Left lobe of liver (tissue), 2 donors: ENCODE data around the gene TSPAN16. TPM values are rescaled to one million over a fixed set of nuclear protein-coding genes. Genes with fewer than 3 reads are reported as not detected.

ENCODE experiments used
- ATAC-seq: fragments of 200-7000 bp; cut with Tn5 transposase; one replicate; pipeline ENCODE4 v1.9.1; 2020; ENCODE audit warnings: mild to moderate bottlenecking, moderate library complexity
- DNase-seq: peaks from one replicate; pipeline ENCODE4 v3.0.0-alpha.2; 2020; ENCODE audit warnings: low spot score
- total RNA-seq: library from RNA; stranded (reverse); gene quantifications from one replicate; pipeline ENCODE4 v1.2.1, GENCODE V29; 2021
- donor health status: DM: no; HTN: no; CAD: no; lungs with moderate emphysema.
- donor health status: DM: no; HTN: yes; CAD: no.

Gene TSPAN16, protein sequence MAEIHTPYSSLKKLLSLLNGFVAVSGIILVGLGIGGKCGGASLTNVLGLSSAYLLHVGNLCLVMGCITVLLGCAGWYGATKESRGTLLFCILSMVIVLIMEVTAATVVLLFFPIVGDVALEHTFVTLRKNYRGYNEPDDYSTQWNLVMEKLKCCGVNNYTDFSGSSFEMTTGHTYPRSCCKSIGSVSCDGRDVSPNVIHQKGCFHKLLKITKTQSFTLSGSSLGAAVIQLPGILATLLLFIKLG
- total RNA-seq = not detected

DNA sequence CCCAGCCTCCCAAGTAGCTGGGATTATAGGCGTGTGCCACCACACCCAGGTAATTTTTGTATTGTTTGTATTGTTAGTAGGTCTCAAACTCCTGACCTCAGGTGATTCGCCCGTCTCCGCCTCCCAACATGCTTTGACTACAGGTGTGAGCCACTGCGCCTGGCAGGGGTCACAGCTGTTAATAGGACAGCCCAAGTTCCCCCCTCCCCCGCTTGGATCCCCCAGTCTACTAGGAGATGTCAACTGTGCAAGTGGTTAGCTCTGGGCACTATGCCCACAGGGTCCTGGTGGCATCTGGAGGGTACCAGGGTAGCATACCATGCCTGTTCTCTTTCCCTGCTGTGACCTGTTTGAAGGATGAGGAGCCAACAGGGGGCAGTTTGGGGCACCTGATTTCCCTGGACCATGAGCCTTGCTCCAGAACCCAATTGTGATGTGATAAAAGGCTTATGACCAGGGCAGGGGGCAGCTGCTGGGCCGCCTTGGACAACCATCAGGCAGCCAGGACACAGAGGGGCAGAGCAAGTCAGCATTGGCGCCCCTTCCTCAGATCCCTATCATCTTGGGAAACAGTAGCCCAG, at the start of gene TSPAN16:
Gene TSPAN16, plus strand, starts transcription at position 496 of the 581 bp plus-strand sequence. CDS start 138 bp downstream, outside the sequence.
- DNase-seq = no peak
- ATAC-seq = no peak

DNA sequence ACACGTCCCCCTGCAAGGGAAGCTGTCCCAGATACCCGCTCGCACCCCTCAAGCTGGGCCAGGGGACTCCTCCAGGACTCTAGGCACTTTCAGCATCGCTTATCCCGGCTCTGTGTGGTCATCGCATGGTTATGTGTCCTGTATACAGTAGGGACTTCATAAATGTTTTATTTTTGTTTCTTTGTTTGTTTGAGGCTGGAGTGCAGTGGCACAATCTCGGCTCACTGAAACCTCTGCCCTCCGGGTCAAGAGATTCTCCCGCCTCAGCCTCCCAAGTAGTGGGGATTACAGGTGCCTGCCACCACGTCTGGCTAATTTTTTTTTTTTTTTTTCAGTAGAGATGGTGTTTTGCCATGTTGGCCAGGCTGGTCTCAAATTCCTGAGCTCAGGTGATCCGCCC, 49.0 kb upstream of the TSPAN16 start:
- no peak for ATAC-seq
- DNase-seq = no peak

DNA sequence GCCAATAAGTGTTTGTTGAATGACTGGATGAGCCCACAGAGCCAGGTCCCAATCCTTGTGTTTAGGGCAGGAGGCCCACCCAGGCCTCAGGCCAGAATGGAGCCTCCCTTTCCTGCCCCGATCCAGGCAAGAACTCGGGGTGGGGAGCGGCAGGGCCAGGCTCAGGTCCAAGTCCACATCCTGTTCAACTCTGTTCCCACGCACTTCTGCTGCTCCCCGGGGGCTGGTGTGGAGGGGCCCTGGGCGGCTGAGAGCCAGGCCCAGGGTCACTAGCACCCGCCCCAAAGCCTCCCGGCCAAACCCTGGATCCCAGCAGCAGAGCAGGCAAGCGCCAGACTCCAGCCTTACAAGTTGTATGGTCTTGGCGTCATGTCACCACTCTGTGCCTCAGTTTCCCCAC, 48.6 kb upstream of the TSPAN16 start:
- peak; percentile 60 for DNase-seq
- ATAC-seq = no peak

DNA sequence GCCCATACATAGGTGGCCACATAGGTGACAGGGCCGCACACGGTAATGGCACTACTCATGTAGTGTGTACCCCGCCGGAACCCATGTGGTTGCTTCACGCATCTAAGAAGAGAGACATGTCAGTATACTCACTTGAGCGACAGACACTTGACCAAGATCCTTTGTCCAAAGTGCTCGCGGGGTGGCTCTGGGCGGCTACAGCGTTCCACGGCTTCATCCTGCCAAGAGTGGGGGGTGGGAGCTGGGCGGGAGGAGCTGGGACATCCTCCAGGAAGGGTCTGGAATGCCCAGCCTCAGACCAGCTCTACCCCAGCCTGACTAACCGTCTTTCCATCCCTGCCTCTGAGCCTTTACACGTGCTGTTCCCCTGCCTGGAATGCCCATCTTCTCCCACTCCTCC, 48.0 kb upstream of the TSPAN16 start:
- ATAC-seq (no peak), DNase-seq (no peak)

DNA sequence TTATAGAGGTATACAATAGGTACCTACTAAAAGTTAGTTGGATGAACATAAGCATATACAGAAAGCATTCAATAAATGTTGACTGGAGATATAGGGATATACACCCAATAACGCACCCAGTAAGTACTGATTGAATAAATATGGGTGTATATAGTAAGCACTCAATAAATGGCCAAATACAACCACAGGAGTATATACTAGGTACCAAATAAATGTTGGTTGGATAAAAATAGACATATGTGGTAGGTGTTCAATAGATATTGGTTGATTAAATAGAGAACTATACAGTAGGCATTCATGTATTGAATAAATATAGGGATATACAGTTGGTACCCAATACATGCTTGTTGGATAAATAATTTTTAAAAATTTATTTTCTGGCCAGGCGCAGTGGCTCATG, 47.1 kb upstream of the TSPAN16 start:
- DNase-seq (no peak), ATAC-seq (no peak)

DNA sequence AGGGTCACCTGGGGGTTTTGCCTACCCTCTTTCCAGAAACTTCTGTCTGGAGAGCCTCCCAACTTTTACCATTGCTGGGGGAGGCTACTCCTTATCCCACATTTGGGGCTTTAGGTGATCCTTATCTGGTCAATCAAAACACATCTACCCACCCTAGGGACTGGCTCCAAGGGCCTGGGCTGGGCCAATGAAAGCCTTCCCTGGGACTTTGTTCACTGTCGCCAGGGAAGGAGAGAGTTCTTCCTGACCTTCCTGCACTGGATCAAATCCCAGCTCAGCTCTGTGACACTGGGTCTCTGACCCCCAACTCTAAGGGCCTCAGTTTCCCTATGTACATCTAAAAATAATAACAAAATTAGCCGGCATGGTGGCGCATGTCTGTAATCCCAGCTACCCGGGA, 44.7 kb upstream of the TSPAN16 start:
- DNase-seq (no peak), ATAC-seq (no peak)

DNA sequence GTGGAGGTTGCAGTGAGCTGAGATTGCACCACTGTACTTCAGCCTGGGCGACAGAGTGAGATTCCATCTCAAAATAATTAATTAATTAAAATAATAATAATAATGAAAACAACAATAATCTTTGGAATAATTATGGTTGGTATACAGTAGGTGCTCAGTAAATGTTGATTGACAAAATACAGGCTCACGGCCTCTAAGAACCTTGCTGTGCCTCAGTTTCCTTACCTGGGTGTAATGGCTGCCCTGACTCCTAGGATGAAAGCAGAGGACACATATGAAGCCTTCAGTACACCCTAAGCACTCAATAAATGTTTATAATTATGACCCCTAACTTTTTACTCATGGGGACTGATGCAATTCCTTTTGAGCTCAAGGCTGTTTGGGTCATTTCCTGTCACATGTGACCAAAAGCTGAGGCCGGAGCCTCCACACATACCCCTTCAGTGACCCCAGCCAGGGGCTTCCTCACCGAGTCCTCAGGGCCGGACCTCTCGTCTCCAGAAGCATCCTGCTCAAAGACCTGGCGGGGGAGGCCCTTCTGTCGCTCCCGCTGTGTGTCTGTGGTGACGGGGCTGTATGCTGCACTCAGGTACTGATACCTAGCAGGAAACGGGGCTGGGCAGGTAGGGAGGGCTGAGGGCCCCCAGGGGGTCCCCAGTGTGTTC, 44.2 kb upstream of the TSPAN16 start:
- DNase-seq = no peak
- no peak for ATAC-seq

DNA sequence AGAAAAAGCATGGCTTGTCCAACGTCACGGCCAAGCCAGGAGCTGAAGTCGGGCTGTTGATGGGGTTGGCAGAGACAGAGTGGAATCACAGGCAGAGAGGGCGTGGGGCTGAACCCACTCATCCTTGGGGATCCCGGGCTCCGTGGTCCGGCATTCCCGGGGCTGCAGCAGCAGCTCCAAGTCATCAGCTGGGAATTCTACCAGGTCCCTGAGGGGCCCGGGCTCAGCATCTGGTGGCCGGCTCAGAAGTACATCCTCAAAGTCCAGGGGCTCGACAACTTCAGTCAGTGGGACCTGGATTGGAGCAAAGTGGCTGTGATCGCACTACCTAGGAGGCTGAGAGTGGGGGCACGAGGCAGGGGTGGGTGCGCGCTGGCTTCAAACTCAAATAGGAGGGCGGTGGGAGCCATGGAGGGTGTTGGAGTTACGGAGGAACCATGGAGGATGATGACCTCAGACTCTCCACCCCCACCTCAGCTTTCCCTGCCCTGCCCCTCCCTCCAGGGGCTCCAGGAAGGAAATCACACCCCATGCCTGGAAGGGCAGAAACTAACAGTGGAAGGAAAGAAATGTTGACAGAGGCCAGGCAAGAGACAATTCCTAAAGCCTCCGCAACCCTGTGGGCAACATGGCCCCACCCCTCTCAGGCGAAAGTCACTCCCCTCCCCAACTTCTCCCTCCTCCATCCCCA, 43.1 kb upstream of the TSPAN16 start:
- ATAC-seq (peak; percentile 36), DNase-seq (no peak)

DNA sequence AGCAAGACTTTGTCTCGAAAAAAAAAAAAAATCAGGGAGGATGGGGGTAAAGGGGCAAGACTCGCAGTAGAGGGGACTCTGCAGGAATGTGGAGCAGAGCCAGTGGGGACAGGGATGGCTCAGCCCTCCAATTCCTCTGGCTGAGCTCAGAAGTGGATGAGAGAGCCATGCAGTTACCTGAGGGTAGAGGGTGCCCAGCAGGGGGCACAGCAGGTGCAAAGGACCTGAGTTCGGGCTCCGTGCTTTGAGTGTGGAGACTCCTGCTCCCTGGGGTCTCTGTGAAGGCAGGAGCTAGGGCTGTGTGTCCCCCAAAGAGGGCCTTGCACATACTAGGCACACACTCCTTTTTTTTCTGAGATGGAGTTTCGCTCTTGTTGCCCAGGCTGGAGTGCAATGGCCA, 41.3 kb upstream of the TSPAN16 start:
- peak; percentile 53 for ATAC-seq
- no peak for DNase-seq

DNA sequence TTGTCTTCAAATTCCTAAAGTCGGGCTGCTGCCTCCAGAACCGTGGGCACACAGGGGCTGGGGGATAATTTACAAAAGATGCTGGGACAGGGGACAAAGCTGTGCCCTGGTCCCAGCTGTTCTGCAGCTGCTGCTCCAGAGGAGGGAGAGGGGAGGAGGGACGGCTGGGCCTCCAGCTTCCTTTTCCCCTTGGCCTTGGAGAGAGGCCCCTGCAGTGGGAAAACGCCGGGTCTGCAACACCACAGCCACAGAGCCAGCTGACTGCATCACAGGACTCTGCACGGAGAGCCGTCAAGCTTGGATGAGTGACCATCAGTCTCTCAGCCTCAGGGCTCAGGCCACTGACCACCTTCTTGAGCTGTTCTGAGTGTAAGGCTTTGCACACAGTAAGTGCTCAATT, 39.8 kb upstream of the TSPAN16 start:
- ATAC-seq (peak; percentile 43), DNase-seq (no peak)

DNA sequence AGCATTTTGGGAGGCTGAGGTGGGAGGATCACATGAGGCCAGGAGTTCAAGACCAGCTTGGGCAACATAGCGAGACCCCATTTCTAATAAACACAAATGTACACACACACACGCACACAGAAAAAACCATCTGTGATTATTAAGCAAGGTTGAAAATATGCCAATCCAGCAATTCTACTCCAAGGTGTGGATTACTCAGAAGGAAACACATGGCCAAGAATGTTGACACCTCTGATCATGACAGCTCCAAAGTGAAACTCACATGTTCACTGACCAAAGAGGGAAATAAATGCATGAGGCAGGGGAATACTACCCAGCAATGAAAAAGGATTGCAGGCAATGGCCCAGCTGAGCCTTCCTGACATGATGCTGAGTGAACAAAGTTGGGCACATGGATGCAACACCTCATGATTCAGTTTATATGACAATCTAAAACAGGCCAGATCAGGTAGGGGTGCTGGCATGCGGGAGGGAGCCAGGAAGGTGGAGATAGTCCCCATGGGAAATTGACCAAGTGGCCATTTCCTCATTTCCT, 38.0 kb upstream of the TSPAN16 start:
- DNase-seq (no peak), ATAC-seq (no peak)

DNA sequence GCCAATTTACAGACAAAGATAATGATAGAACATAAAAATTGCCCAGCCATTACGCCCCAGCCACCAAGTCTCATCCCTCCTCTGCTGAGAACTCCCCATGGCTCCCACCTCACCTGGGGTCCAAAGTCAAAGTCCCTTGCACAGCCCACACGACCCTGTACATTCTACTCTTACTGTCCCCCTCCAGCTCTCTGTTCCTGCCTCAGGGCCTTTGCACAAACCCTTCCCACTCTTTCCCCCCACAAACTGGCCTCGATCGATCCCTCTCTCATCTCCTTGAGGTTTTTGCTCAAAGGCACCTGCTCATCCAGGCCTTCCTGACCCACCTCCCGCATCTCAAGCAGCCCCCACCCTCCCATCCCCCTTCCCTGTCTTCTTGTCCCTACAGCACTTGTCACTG, 35.0 kb upstream of the TSPAN16 start:
- DNase-seq (no peak), ATAC-seq (no peak)

DNA sequence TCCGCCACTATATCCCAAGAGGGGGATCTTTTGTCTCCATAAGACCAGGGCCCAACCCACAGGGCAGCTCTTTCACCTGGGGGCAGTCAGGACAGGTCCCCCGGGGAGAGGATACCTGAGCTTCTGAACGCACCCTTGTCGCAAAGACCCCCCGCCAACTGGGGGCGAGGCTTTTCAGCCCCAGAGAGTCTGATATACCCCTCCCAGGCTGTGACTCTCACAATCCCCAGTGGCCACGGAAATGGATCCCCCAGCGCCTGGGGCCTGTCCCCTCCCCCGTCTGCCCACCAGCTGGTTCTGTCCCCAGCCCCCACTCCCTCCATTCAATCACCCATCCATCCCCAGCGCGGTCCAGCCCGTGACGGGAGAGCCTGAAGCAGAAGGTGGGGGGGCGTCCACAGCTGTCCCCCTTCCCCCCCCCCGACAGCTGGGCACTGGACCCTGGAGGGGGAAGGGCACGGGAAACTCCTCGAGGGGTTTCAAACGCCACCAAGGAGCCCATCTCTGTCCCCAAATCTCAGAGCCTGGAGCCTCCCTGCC, 34.5 kb upstream of the TSPAN16 start:
- ATAC-seq (no peak), DNase-seq (no peak)

DNA sequence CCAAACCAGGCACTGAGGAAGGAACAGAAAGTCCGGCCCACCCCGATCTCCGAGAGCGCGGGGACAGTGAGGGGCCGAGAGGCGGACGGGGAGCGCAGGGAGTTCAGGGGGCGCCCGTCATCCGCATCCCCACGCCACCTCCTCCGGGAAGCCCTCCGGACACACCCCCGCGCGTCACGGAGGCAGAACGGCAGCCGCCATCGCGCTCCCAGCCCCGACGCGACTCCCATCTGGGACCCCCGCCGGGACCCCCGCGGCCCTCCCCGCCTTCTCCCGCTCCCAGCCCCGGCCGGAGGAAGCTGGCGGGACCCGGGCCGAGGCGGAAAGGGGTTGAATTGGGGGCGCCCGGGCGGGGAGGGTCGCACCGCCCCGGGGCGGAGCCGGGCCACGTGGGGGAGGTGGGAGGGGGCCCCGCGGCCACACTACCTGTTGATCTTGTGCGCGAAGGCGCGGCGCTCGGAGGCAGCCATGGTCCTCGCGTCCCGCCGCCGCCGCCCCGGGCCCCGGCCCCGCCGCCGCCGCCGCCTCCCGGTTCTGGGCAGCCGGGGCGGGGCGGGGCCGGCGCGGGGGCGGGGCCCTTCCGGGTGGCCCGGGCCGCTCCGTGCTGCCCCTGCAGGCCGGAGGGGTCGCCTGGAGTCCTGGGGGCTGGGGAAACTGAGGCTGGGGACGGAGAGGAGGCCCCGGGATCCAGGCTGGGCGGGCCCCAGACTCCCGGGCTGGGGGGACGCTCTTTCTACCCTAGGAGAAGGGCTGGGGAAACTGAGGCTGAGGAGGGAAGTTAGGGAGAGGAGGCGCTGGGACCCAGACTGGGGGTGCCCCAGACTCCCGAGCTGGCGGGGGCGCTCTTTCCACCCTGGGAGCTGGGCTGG, 33.8 kb upstream of the TSPAN16 start, which contains the start of gene DOCK6:
Gene DOCK6, minus strand, starts transcription at position 554 of the 869 bp plus-strand sequence. Its CDS starts 84 bp downstream, at position 470.
- peak; percentile 78 for ATAC-seq
- DNase-seq = no peak

DNA sequence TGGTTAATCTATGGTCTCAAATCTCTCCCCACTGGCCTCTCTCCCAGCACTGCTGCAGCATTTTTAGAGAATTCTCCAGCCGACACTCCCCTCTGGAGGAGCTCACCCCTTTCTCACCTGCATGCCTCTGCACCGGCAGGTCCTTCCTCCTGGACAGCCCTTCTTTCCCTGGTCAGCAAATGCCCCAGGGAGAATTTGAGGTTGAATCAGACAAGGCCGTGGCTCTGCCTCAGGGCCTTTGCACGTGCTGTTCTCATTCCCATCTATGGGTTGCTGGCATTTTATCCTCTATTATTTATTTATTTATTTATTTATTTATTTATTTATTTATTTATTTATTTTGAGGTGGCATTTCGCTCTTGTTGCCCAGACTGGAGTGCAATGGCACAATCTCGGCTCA, 32.2 kb upstream of the TSPAN16 start:
- DNase-seq = no peak
- no peak for ATAC-seq

DNA sequence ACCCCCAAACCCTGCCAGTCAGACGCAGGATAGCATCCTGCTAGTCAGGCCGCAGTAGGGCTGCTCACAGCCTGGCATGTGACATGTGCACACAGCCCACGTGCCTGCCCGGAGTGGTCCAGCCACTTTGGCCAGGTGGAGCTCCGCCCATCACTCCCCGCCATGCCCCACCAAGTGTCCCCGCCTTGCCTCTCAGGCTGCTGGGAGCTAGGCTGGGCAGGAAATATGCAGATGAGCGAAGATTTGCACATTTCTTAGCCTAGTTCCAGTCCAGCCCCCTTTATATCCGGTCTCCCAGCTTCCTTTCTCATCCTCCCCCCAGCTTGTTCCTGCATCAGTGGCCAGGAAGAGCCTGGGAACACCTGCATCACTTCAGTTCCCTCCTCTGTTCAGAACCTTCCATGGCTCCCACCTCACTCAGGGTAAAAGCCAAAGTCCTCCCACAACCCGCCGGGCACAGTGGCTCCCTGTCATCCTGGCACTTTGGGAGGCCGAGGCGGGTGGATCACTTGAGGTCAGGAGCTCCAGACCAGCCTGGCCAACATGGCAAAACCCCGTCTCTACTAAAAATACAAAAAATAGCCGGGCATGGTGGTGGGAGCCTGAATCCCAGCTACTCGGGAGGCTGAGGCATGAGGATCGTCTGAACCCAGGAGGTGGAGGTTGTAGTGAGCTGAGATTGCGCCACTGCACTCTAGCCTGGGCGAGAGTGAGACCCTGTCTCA, 31.3 kb upstream of the TSPAN16 start:
- DNase-seq = no peak
- ATAC-seq = peak; percentile 40

DNA sequence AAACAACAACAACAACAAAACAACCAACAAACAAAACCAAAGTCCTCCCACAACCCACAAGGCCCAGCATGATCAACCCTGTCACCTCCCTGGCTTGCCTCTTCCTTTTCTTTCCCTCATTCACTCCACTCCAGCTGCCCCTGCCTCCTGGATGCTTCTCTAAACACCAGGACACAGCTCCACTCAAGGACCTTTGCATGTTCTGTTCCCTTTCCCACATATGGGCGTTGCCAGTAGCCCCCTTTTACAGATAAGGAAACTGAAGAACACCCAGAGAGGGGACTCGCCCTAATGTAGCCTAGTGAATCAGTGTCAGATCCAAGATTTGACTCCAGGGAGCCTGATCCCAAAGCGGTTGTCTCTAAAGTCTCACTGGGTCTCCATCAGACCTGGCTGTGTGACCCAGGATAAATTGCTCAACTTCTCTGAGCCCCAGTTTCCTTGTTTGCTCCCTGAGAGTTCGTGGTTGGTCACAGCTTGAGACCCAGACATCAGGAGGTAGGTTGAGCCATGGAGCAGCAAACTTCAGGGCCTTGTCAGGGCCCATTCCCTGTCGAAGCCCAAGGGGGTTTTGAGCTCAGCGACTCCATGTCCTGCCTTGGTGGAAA, 30.7 kb upstream of the TSPAN16 start:
- DNase-seq = no peak
- no peak for ATAC-seq

DNA sequence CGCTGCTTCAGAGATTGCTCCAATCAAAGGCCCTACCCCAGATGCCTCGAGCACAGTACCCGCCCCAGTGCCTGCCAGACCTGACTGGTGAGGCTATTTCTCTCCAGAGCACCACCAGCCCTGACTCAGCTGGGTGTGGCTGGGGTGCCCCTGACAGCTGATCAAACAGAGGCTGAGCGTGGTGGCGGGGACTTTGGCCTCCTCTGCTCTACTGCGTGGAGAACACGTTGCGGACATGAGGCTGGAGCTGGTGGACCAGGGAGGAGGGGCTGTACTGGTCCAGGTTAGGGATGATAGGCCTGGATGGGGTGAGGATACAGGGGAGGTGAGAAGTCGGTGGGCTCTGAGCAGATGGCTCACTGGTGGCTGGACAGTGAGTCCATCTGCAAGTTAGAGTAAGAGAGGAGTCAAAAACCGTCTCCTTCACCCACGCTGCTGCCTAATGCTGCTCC, 30.1 kb upstream of the TSPAN16 start:
- peak; percentile 71 for ATAC-seq
- peak; percentile 61 for DNase-seq
